AG04450 (cell line): Measurements from ENCODE around the gene KRTAP10-4. TPM values are rescaled to one million over a fixed set of nuclear protein-coding genes. Genes with fewer than 3 reads are reported as not detected.

ENCODE experiments used
- CTCF ChIA-PET: fragments of 300-600, 350-600 bp; formaldehyde crosslinking; extraction: SDS; loops from one replicate; lab custom pipeline; 2022; ENCODE audit warnings: antibody characterized with exemption, inconsistent platforms; lab: Charles Lee
- POLR2A ChIA-PET: fragments of 350-600 bp; formaldehyde crosslinking; extraction: SDS; loops from one replicate; lab custom pipeline; 2021; ENCODE audit warnings: antibody characterized with exemption, inconsistent platforms; lab: Yijun Ruan, JAX
- DNase-seq: peaks from one replicate; pipeline ENCODE4 v3.0.0-alpha.2; 2011; ENCODE audit warnings: low read depth, low spot score
- H3K27ac ChIP-seq: one replicate; pipeline ENCODE4 v1.5.1; 2012; ENCODE audit warnings: low read depth, low read length, control low read depth
- H3K27me3 ChIP-seq: one replicate; pipeline ENCODE4 v1.6.0; 2012; ENCODE audit warnings: low read length; ENCODE audit not compliant: control insufficient read depth, insufficient read depth
- H3K4me3 ChIP-seq: 2 replicates; pipeline ENCODE4 v1.5.1; 2011; ENCODE audit warnings: mild to moderate bottlenecking, low read depth, low read length, control low read depth
- H3K9me3 ChIP-seq: 2 replicates; pipeline ENCODE4 v1.5.1; 2012; ENCODE audit warnings: low read length; ENCODE audit not compliant: control insufficient read depth, insufficient read depth
- polyA plus RNA-seq: library from polyadenylated mRNA; depleted of rRNA; stranded (reverse); fragments of >200 nt; gene quantifications from 2 replicates; pipeline ENCODE4 v1.2.3, GENCODE V29; 2011
- TF ChIP-seq, protein P1 (sequence below): IDR thresholded peaks from 2 replicates; pipeline ENCODE4 v1.5.1; 2011; ENCODE audit warnings: low read depth, low read length, control low read depth, inconsistent platforms

The KRTAP10-4 gene
- polyA plus RNA-seq, 1 experiment = not detected

DNA sequence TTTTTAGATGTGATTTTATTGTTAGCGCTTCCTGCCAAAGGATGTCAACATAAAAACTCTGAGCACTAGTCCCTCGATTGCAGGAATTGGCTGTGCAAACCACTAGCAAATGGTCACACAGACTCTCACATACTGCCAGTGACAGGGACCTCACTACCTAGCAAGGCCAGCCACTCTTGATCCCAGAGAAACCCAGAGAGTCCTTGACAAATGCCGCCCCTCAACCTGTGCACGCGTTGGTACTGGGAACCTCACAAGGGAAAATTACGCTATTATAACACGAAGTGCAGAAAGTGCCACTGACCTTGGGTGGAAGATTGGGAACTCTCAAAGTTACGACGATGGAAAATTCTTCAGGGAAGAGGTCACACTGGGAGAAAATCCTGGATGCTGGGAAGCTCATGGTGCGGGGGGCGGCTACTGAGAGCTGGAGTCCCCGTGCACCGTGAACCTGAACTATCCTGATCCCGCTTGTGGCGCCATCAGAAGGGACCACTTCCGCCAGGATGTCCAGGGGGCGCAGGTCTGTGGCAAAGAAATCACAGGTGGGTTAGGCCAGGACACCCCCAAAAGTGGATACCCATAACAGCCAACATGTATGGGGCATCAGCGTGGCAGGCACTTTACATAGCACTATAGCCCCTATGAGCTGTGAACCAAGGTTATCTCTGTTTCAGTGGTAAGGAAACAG, 5.9 kb upstream of the KRTAP10-4 start:
- TF ChIP-seq, protein P1, sequence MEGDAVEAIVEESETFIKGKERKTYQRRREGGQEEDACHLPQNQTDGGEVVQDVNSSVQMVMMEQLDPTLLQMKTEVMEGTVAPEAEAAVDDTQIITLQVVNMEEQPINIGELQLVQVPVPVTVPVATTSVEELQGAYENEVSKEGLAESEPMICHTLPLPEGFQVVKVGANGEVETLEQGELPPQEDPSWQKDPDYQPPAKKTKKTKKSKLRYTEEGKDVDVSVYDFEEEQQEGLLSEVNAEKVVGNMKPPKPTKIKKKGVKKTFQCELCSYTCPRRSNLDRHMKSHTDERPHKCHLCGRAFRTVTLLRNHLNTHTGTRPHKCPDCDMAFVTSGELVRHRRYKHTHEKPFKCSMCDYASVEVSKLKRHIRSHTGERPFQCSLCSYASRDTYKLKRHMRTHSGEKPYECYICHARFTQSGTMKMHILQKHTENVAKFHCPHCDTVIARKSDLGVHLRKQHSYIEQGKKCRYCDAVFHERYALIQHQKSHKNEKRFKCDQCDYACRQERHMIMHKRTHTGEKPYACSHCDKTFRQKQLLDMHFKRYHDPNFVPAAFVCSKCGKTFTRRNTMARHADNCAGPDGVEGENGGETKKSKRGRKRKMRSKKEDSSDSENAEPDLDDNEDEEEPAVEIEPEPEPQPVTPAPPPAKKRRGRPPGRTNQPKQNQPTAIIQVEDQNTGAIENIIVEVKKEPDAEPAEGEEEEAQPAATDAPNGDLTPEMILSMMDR = no peak
- no peak overlapping the region for H3K27ac ChIP-seq
- ChIA-PET CTCF (no interaction called here), POLR2A (no interaction called here)
- no peaks in the 10 kb centered on the region for H3K27me3 ChIP-seq
- H3K9me3 ChIP-seq = peaks cover 18% of the 10 kb centered on the region
- no peak overlapping the region for H3K4me3 ChIP-seq
- no peak for DNase-seq

- no peak for DNase-seq
- TF ChIP-seq, protein P1 = no peak
- Histone ChIP-seq H3K27ac (no peak overlapping the region), H3K4me3 (no peak overlapping the region), H3K27me3 (no peaks in the 10 kb centered on the region), H3K9me3 (peaks cover 18% of the 10 kb centered on the region)
- ChIA-PET CTCF (no interaction called here), POLR2A (no interaction called here)
Measured at GRCh38 chr21:44568261-44568660, 5.3 kb upstream of the KRTAP10-4 start.

- peaks cover 18% of the 10 kb centered on the region for H3K9me3 ChIP-seq
- no peak overlapping the region for H3K4me3 ChIP-seq
- no peaks in the 10 kb centered on the region for H3K27me3 ChIP-seq
- ChIA-PET POLR2A (no interaction called here), CTCF (no interaction called here)
- DNase-seq = no peak
- no peak overlapping the region for H3K27ac ChIP-seq
- TF ChIP-seq, protein P1 = no peak
Measured at GRCh38 chr21:44568667-44569556, 4.6 kb upstream of the KRTAP10-4 start.

GRCh38 chr21:44569861-44570517, 3.5 kb upstream of the KRTAP10-4 start:
- ChIA-PET POLR2A (no interaction called here), CTCF (no interaction called here)
- Histone ChIP-seq H3K9me3 (peaks cover 18% of the 10 kb centered on the region), H3K27me3 (no peaks in the 10 kb centered on the region), H3K4me3 (no peak overlapping the region), H3K27ac (no peak overlapping the region)
- TF ChIP-seq, protein P1 = no peak
- no peak for DNase-seq
